K562 (cell line): ENCODE data around the gene LRRC4B. TPM values are rescaled to one million over a fixed set of nuclear protein-coding genes. Genes with fewer than 3 reads are reported as not detected.

Experiments used
- ATAC-seq: fragments of 200-7000 bp; cut with Tn5 transposase; 3 replicates; pipeline ENCODE4 v1.9.1; 2020; ENCODE audit warnings: moderate library complexity
- BruUV-seq: library from RNA; stranded (reverse); fragments of 400-500 nt; replicated peaks from 2 replicates; lab custom pipeline; 2021; lab: Mats Ljungman, UMichigan
- CTCF ChIA-PET: fragments of 300-600 bp; formaldehyde crosslinking; extraction: SDS; loops from one replicate; lab custom pipeline; 2021; ENCODE audit warnings: low intra/inter-chr PET ratio; lab: Yijun Ruan, JAX
- POLR2A ChIA-PET: fragments of 300-600, 350-650 bp; sonication (Branson Sonifier 250); formaldehyde crosslinking; extraction: SDS; loops from one replicate; lab custom pipeline; 2021; ENCODE audit warnings: antibody characterized with exemption, inconsistent platforms; lab: Yijun Ruan, JAX
- DNase-seq, 4 experiments: peaks; one replicate each; pipeline versions ENCODE4 v3.0.0 to v3.0.0-alpha.2; 2011 to 2018; ENCODE audit warnings: low spot score in 3 of 4, mixed read lengths in 3 of 4; ENCODE audit errors: extremely low read depth in 1 of 4
- FAIRE-seq: peaks from 2 replicates; lab custom pipeline; 2011; peaks lifted over from hg19 to GRCh38; lab: Jason Lieb, UNC
- H2AFZ ChIP-seq: 2 replicates; pipeline ENCODE4 v1.6.0; 2011; ENCODE audit warnings: low read depth, low read length, control low read depth, inconsistent platforms
- H3K27ac ChIP-seq: fragments of 200-600 bp; 3 replicates; pipeline ENCODE4 v1.8.0; 2011; ENCODE audit warnings: low read depth, mild to moderate bottlenecking, control low read depth, inconsistent platforms, low read length, moderate library complexity, mixed read lengths; ENCODE audit errors: extremely low read depth
- H3K27me3 ChIP-seq, 2 experiments: fragments of 300-600 bp in 1 of 2; 2 replicates in 1 of 2; 3 replicates in 1 of 2; pipeline versions ENCODE4 v1.6.0 to v1.8.0; 2011; ENCODE audit warnings: inconsistent platforms in 2 of 2, low read length in 2 of 2, mild to moderate bottlenecking in 1 of 2, mixed read lengths in 1 of 2, moderate library complexity in 1 of 2; ENCODE audit not compliant: control insufficient read depth in 2 of 2, insufficient read depth in 2 of 2
- H3K36me3 ChIP-seq: fragments of 300-600 bp; 3 replicates; pipeline ENCODE4 v1.8.0; 2011; ENCODE audit warnings: mild to moderate bottlenecking, low read length, inconsistent platforms; ENCODE audit not compliant: control insufficient read depth, insufficient read depth
- H3K4me1 ChIP-seq, 2 experiments: fragments of 200-600 bp in 1 of 2; replicated peaks in 1 of 2; 2 replicates in 1 of 2; 3 replicates in 1 of 2; pipeline versions ENCODE4 v1.5.1 to v1.8.0; 2011; ENCODE audit warnings: inconsistent platforms in 2 of 2, low read length in 2 of 2, mild to moderate bottlenecking in 1 of 2, mixed read lengths in 1 of 2, moderate library complexity in 1 of 2; ENCODE audit not compliant: control insufficient read depth in 2 of 2, insufficient read depth in 2 of 2
- H3K4me2 ChIP-seq: 2 replicates; pipeline ENCODE4 v1.6.1; 2011; ENCODE audit warnings: low read length, control low read depth, inconsistent platforms, mixed read lengths; ENCODE audit not compliant: insufficient read depth
- H3K4me3 ChIP-seq: fragments of 200-600 bp; sonication (generic), shearing (Covaris generic); 2 replicates; pipeline ENCODE4 v1.5.1; 2016; ENCODE audit warnings: control low read depth, inconsistent platforms
- H3K79me2 ChIP-seq: fragments of 200-600 bp; 3 replicates; pipeline ENCODE4 v1.8.0; 2011; ENCODE audit warnings: low read length, inconsistent platforms; ENCODE audit not compliant: control insufficient read depth, insufficient read depth
- H3K9ac ChIP-seq, 2 experiments: 2 replicates each; pipeline versions ENCODE4 v1.6.0 to v1.6.1; 2011; ENCODE audit warnings: low read depth in 2 of 2, low read length in 2 of 2, control low read depth in 1 of 2, inconsistent platforms in 1 of 2, mild to moderate bottlenecking in 1 of 2, mixed read lengths in 1 of 2; ENCODE audit not compliant: insufficient read depth in 1 of 2
- H3K9me1 ChIP-seq: one replicate; pipeline ENCODE4 v1.6.0; 2011; ENCODE audit warnings: inconsistent platforms, mild to moderate bottlenecking, low read length, moderate library complexity; ENCODE audit not compliant: control insufficient read depth, insufficient read depth
- H3K9me3 ChIP-seq: replicated peaks from 2 replicates; pipeline ENCODE4 v1.5.1; 2011; ENCODE audit warnings: low read depth, low read length, inconsistent platforms; ENCODE audit not compliant: control insufficient read depth, insufficient read depth
- H4K20me1 ChIP-seq: replicated peaks from 2 replicates; pipeline ENCODE4 v1.6.1; 2011; ENCODE audit warnings: low read length, inconsistent platforms, mixed read lengths; ENCODE audit not compliant: control insufficient read depth, insufficient read depth
- GATAD2B ChIP-seq: fragments of 450-650 bp; IDR thresholded peaks from 2 replicates; pipeline ENCODE4 v1.6.1; 2017; ENCODE audit warnings: mild to moderate bottlenecking, borderline replicate concordance
- WGBS: fragments of 100-300 bp; shearing (Covaris generic); methylation state at CpG from one replicate; pipeline ENCODE4 v1.1.6; 2016; ENCODE audit warnings: low coverage, mixed read lengths; ENCODE audit not compliant: insufficient coverage; ENCODE audit errors: missing lambda C conversion rate; 5-methylcytosine and 5-hydroxymethylcytosine counted together
- in situ Hi-C: fragments of 300-500 bp; cut with MboI; formaldehyde crosslinking; loops from 4 replicates; pipeline ENCODE4 v1.15.0; 2018; ENCODE audit warnings: inconsistent platforms, mixed read lengths
- intact Hi-C: fragments of 100-400 bp; cut with micrococcal nuclease; formaldehyde crosslinking; loops from 2 replicates; pipeline ENCODE4 v1.14.2; 2022
- polyA plus RNA-seq, 8 experiments: library from polyadenylated mRNA; depleted of rRNA in 4 of 8; stranded (reverse) in 5 of 8; unstranded in 3 of 8; fragments of >200 nt; fragmentation: Nextera tagmentation in 2 of 8; fragmentation: Illumina TruSeq in 1 of 8; extraction: Ambion mirVana in 2 of 8; extraction: Trizol in 1 of 8; gene quantifications; 2 replicates each; pipeline versions ENCODE4 v1.2.1 to v1.2.3, GENCODE V29; 2011 to 2014; ENCODE audit warnings: inconsistent platforms in 1 of 8, missing spikeins in 1 of 8
- total RNA-seq, 7 experiments: library from RNA; depleted of rRNA in 6 of 7; stranded (reverse); fragments of >200 nt in 6 of 7; fragmentation: Illumina TruSeq in 2 of 7; extraction: Trizol in 2 of 7; gene quantifications; 2 replicates each; pipeline versions ENCODE4 v1.2.1 to v1.2.3, GENCODE V29; 2011 to 2021; ENCODE audit warnings: low replicate concordance in 1 of 7
- TF ChIP-seq, protein P1 (sequence below): sonication (generic); formaldehyde crosslinking; IDR thresholded peaks from 2 replicates; pipeline ENCODE4 v1.9.0; 2022; ENCODE audit warnings: mild to moderate bottlenecking, missing genetic modification reagents

Gene LRRC4B
- total and polyA plus RNA-seq, 9 of the 15 experiments (the other 6 are each of a cell fraction or from before 2014, with no cell fraction given): 0.18 to 9.6 (median 2.9) TPM; not detected in 2

DNA sequence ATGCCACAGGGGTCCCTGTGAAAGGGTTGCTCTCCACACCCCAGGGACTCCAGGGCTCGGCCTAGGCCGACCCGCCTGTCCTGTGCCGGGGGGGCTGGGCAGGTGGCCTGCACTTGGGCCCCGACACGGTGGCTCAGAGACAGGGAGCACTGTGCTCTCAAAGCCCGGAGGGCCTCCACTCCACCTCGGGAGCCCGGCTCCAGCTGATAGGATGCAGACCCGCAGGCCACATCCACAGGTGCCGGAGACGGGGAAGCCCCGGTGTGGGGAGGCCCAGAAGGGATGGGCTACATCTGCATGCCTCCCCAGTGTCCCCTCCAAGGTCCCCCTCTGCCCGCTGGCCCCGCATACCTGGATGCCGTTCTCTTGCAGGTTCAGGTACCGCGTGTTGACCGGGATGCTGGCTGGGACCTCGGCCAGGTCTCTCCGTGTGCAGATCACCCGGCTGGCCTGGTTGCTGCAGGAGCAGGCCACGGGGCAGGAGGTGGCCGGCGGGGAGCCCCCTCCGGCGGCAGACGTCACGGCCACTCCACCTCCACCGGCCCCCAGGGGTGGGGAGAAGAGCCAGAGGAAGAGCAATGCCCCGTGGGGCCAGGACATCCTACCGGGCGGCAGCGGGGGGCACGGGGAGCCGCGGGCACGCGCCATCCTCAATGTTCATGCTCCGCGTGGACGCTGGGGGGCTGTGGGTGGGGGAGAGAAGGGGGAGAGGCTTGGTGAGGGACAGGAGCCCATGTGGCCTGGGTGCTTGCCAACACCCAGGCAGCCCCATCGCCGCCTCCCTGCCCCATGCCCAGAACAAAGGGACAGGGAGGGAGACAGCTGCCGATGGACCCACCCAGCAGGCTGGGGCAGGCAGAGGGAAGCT, 19.8 kb downstream of the LRRC4B start:
- intact Hi-C loops (no loop called here), in situ Hi-C loops (no loop called here)
- no peak overlapping the region for H3K27ac ChIP-seq
- CTCF ChIA-PET: interaction anchor here (0.6 kb wide), 1 partner anchor 8 kb away, joined by 3 read pairs; no protein-coding TSS in a partner anchor
- ATAC-seq (no peak), DNase-seq (no peak), FAIRE-seq (no peak)
- H3K9me3 ChIP-seq: no peaks in the 10 kb centered on the region
- H3K4me1 ChIP-seq: peaks cover 0 to 30% of the 10 kb centered on the region in 2 experiments; a peak in 2 of 5 replicates
- H3K4me3 ChIP-seq: no peak overlapping the region
- H3K9me1 ChIP-seq: no peaks in the 10 kb centered on the region
- 30% methylated on average over 35 of the region's 45 CpGs for WGBS
- H3K79me2 ChIP-seq: no peaks in the 10 kb centered on the region
- peaks cover 0 to 19% of the 10 kb centered on the region in 2 experiments; a peak in 2 of 5 replicates for H3K27me3 ChIP-seq
- H3K4me2 ChIP-seq: no peak overlapping the region
- POLR2A ChIA-PET: no interaction called here
- no peaks in the 10 kb centered on the region for H3K36me3 ChIP-seq
- no peak overlapping the region for H2AFZ ChIP-seq
- no peak overlapping the region for H3K9ac ChIP-seq
- BruUV-seq: no TSS peak
- no peak for TF ChIP-seq GATAD2B
- TF ChIP-seq, protein P1, sequence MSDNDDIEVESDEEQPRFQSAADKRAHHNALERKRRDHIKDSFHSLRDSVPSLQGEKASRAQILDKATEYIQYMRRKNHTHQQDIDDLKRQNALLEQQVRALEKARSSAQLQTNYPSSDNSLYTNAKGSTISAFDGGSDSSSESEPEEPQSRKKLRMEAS (CRISPR knock-in tag): 0 out of 2 replicates have a peak, but pooled peaks have one; percentile 7
- TF ChIP-seq, all 486 proteins: peak for 1
- H4K20me1 ChIP-seq: peaks cover 6% of the 10 kb centered on the region
